Thyroid gland (tissue), 4 donors: ENCODE measurements around the gene MYO5C.

Experiments used
- POLR2A ChIP-seq, 2 donors: fragments of 450-650 bp; IDR thresholded peaks; one replicate each; pipeline ENCODE4 v1.6.1; 2017; ENCODE audit warnings: antibody characterized with exemption in 2 of 2, mild to moderate bottlenecking in 2 of 2, moderate library complexity in 1 of 2
- TF ChIP-seq, protein P1 (sequence below), 6 experiments: fragments of 200-600 bp in 3 of 6; fragments of 450-650 bp in 3 of 6; sonication (generic) in 3 of 6; IDR thresholded peaks; one replicate each; pipeline ENCODE4 v1.5.1; 2016 to 2019; ENCODE audit warnings: antibody characterized with exemption in 6 of 6, mild to moderate bottlenecking in 2 of 6, inconsistent platforms in 1 of 6, moderate library complexity in 1 of 6

DNA sequence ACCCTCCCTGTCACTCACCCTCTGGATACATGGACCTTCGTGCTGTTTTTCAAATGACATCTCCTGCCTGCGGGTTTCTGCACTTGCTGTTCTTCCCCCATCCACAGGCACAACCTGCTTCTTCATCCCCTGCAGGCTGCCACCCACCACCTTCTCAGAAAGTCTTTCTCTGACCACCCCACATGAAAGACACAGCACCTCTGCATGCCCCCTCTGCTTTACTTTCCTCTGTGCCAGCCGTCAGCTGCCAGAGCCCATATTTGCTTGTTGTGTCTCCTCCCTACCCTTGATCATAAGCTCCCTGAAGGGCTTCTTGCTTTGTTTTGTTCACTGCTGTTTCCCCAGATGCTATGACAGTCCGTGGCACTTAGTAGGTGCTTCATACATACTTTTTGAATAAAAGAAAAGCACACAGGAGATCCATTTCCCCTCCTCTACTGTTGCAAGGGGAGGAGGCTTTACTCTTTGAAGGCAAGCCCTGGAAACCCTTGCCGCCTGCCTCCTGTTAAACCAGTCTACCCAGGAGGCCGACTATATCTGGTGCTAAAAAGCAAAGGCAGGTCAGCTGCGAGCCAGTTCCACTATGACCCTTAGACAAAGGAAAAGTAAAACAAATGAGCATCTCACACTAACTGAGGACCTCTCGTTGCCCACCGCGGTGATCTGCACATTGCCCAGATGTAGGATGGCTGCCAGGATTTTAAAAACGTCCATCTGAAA, 31.9 kb downstream of the MYO5C start:
- TF ChIP-seq, protein P1, sequence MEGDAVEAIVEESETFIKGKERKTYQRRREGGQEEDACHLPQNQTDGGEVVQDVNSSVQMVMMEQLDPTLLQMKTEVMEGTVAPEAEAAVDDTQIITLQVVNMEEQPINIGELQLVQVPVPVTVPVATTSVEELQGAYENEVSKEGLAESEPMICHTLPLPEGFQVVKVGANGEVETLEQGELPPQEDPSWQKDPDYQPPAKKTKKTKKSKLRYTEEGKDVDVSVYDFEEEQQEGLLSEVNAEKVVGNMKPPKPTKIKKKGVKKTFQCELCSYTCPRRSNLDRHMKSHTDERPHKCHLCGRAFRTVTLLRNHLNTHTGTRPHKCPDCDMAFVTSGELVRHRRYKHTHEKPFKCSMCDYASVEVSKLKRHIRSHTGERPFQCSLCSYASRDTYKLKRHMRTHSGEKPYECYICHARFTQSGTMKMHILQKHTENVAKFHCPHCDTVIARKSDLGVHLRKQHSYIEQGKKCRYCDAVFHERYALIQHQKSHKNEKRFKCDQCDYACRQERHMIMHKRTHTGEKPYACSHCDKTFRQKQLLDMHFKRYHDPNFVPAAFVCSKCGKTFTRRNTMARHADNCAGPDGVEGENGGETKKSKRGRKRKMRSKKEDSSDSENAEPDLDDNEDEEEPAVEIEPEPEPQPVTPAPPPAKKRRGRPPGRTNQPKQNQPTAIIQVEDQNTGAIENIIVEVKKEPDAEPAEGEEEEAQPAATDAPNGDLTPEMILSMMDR (IDR thresholded peaks at IDR 0.05) = no peak
- TF ChIP-seq POLR2A (IDR thresholded peaks at IDR 0.05) = no peak
